Left lung (tissue), 10 donors: ENCODE data around the gene LMX1B. TPM values are rescaled to one million over a fixed set of nuclear protein-coding genes. Genes with fewer than 3 reads are reported as not detected.

Experiments
- ATAC-seq: fragments of 200-7000 bp; cut with Tn5 transposase; one replicate; pipeline ENCODE4 v1.9.1; 2020; ENCODE audit warnings: moderate library complexity
- DNase-seq, 4 donors: peaks; one replicate each; pipeline ENCODE4 v3.0.0-alpha.2; 2013 to 2020
- H3K27ac ChIP-seq, 2 donors: fragments of 200-600 bp; sonication (generic) in 1 of 2; one replicate each; pipeline versions ENCODE4 v1.5.0 to v1.8.0; 2020 to 2021
- H3K27me3 ChIP-seq, 2 donors: fragments of 200-600 bp; sonication (generic) in 1 of 2; one replicate each; pipeline versions ENCODE4 v1.5.0 to v1.8.0; 2020 to 2021
- H3K36me3 ChIP-seq, 2 donors: fragments of 200-600 bp; sonication (generic) in 1 of 2; one replicate each; pipeline versions ENCODE4 v1.5.0 to v1.8.0; 2020 to 2021
- H3K4me1 ChIP-seq, 2 donors: fragments of 200-600 bp; one replicate each; pipeline ENCODE4 v1.8.0; 2021
- H3K4me3 ChIP-seq, 2 donors: fragments of 200-600 bp; sonication (generic) in 1 of 2; one replicate each; pipeline versions ENCODE4 v1.5.0 to v1.8.0; 2020 to 2021; ENCODE audit warnings: mild to moderate bottlenecking in 1 of 2
- H3K9me3 ChIP-seq, 2 donors: fragments of 200-600 bp; sonication (generic) in 1 of 2; one replicate each; pipeline versions ENCODE4 v1.5.0 to v1.8.0; 2020 to 2021
- intact Hi-C, 2 donors: fragments of 100-400 bp; cut with DNase I; formaldehyde crosslinking; loops; one replicate each; pipeline versions ENCODE4 v1.11.2 to v1.14.2; 2022
- polyA plus RNA-seq, 6 donors: library from polyadenylated mRNA; unstranded; fragments of 120-200 nt; gene quantifications; one replicate each; pipeline ENCODE4 v1.2.1, GENCODE V29; 2013; ENCODE audit not compliant: insufficient read length in 6 of 6
- total RNA-seq, 2 donors: library from RNA; stranded (reverse); fragmentation: NEBNext Ultra II Directional; extraction: Animal tissue kit (Norgen Biotek cat#: 25700); gene quantifications; one replicate each; pipeline ENCODE4 v1.2.1, GENCODE V29; 2021
- TF ChIP-seq, protein P1 (sequence below), 2 donors: fragments of 200-600 bp; sonication (generic) in 1 of 2; IDR thresholded peaks; one replicate each; pipeline versions ENCODE4 v1.5.0 to v1.8.0; 2021; ENCODE audit warnings: antibody characterized with exemption in 2 of 2
- donor health status: DM: no; HTN: yes; CAD: no.
- donor health status: DM: no; HTN: no; CAD: no.

LMX1B gene
- total and polyA plus RNA-seq, 8 donors, result 0.05 to 0.31 (median 0.20) TPM; not detected in 1

DNA sequence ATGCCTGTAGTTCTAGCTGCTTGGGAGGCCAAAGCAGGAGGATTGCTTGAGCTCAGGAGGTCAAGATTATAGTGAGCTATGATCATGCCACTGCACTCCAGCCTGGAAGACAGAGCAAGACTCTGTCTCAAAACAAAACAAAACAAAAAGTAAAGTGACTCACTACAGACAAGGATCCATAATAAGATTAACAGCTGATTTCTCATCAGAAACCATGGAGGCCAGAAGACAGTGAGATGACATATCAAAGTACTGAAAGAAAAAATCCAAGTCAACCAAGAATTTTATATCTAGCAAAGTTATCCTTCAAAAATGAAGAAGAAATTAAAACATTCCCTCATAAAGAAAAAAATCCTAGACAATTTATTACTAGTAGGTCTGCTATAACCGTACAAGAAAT, 121.8 kb downstream of the LMX1B start:
- ATAC-seq (no peak), DNase-seq (no peak)
- intact Hi-C loops, result no loop called here
- no peaks in the 10 kb centered on the region for H3K4me1 ChIP-seq
- no peak overlapping the region for H3K4me3 ChIP-seq
- no peaks in the 10 kb centered on the region for H3K36me3 ChIP-seq
- peaks cover 0 to 20% of the 10 kb centered on the region in 2 donors for H3K9me3 ChIP-seq
- H3K27ac ChIP-seq, result no peak overlapping the region
- H3K27me3 ChIP-seq, result peaks cover 0 to 29% of the 10 kb centered on the region in 2 donors
- TF ChIP-seq, protein P1, sequence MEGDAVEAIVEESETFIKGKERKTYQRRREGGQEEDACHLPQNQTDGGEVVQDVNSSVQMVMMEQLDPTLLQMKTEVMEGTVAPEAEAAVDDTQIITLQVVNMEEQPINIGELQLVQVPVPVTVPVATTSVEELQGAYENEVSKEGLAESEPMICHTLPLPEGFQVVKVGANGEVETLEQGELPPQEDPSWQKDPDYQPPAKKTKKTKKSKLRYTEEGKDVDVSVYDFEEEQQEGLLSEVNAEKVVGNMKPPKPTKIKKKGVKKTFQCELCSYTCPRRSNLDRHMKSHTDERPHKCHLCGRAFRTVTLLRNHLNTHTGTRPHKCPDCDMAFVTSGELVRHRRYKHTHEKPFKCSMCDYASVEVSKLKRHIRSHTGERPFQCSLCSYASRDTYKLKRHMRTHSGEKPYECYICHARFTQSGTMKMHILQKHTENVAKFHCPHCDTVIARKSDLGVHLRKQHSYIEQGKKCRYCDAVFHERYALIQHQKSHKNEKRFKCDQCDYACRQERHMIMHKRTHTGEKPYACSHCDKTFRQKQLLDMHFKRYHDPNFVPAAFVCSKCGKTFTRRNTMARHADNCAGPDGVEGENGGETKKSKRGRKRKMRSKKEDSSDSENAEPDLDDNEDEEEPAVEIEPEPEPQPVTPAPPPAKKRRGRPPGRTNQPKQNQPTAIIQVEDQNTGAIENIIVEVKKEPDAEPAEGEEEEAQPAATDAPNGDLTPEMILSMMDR (IDR thresholded peaks at IDR 0.05), result no peak

DNA sequence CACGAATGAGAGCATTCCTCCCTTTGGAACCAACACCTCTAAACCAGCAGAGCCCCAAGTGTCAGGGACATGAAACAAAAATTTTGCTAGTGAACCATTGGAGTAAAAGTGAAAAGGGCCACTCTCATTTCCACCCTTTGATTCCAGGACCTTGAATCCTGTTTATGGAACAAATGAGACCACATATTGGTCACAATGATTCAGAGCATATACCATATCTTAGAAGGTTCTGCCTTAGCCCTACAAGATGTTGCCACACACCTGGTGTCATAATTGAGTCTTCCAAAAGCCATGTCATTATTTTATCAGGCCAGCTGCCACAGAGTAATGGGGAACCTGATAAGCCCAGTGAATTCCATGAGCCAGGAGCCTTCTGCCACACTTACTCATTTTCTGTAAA, 124.8 kb downstream of the LMX1B start:
- Histone ChIP-seq H3K36me3 (no peaks in the 10 kb centered on the region), H3K27me3 (peaks cover 0 to 10% of the 10 kb centered on the region in 2 donors), H3K4me3 (no peak overlapping the region), H3K9me3 (peaks cover 0 to 20% of the 10 kb centered on the region in 2 donors), H3K27ac (no peak overlapping the region), H3K4me1 (no peaks in the 10 kb centered on the region)
- TF ChIP-seq, protein P1 (IDR thresholded peaks at IDR 0.05), result no peak
- ATAC-seq, result no peak
- intact Hi-C loops, result no loop called here
- no peak for DNase-seq

DNA sequence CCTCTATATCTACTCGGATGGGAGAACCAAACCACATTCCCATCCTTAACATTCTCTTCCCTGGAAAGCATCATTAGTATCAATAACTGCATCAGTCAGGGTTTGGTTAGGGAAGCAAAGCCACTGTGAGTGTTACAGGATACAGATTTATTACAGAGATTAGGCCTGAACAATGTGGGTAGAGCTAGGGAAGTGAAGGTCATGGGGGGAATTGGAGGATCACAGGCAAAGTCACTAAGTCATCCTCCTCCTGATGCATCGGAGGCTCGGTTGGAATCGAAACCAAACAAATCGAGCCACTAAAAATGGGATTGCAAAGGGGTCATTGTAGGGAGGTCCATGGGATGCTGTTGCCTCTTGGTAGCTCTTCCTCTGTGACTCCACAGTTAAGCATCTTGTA, 129.3 kb downstream of the LMX1B start:
- H3K27me3 ChIP-seq, result peaks cover 0 to 27% of the 10 kb centered on the region in 2 donors
- no peaks in the 10 kb centered on the region for H3K36me3 ChIP-seq
- H3K4me3 ChIP-seq, result no peak overlapping the region
- intact Hi-C loops, result no loop called here
- no peaks in the 10 kb centered on the region for H3K9me3 ChIP-seq
- ATAC-seq, result no peak
- TF ChIP-seq, protein P1 (IDR thresholded peaks at IDR 0.05), result no peak
- DNase-seq, result no peak
- H3K4me1 ChIP-seq, result no peaks in the 10 kb centered on the region
- H3K27ac ChIP-seq, result no peak overlapping the region

DNA sequence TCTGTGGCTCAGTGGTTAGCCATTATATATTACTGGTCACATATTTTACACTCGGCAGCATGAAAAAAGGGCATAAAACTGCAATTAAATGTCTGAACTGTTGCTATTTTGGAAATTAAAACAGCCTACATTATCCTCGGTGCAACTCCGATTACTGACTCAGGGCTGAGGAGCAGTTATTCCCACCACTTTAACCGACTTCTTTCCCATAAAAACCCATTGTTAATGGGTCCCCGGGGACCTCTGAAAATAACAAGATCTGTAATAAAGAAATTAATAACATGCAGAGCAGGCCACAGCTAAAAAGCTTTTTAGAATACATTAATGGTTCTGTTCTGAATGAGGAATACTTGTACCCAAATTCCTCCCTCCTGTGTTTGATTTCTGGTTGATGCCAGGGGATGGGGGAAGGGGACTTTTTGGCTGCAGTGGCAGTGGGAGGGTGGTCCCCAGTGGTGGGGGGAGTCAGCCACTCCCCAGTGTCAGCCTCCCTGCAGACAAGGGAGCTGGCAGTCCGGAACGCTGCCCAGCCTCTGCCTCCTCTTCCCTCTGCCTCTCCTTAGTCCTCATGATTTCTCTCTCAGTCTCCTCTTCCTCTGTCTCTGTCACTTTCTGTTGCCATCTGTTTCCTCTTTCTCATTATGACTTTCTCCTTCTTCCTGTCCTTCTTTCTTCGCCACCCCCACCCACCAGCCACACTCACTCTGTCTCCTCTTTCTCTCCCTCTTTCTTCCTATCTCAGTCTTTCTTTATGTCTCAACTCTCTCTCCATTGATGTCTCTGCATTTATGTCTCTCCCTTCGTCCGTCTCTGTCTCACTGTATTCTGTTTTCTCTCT, 132.1 kb downstream of the LMX1B start:
- Histone ChIP-seq H3K4me3 (no peak overlapping the region), H3K27ac (no peak overlapping the region), H3K9me3 (no peaks in the 10 kb centered on the region), H3K27me3 (peaks cover 0 to 43% of the 10 kb centered on the region in 2 donors), H3K4me1 (no peaks in the 10 kb centered on the region), H3K36me3 (no peaks in the 10 kb centered on the region)
- DNase-seq (no peak), ATAC-seq (no peak)
- intact Hi-C loops, result no loop called here
- TF ChIP-seq, protein P1 (IDR thresholded peaks at IDR 0.05), result no peak

Other genes with a start within 250 kb of the LMX1B start
- 10 to 100 TPM; 20.8 to 28.3 TPM for gene ZBTB43, start 191.1 kb downstream of the LMX1B start, total RNA-seq
- 10 to 100 TPM; 13.6 to 17.6 (median 15.6) TPM for gene ZBTB43, start 191.1 kb downstream of the LMX1B start, polyA plus RNA-seq
- gene ZBTB34, start 246.7 kb downstream of the LMX1B start, total RNA-seq, result 10 to 100 TPM in 1 of 2 donors, 1 to 10 TPM in 1; 9.9 to 14.1 TPM
- 10 to 100 TPM; 22.1 to 25.3 (median 24.1) TPM for gene ZBTB34, start 246.7 kb downstream of the LMX1B start, polyA plus RNA-seq